SK-N-SH treated with all-trans-retinoic acid at 6 μM for 48 hours (cell line): ENCODE measurements around the gene ZNF563.
"Not testable (repeated sequence)": the region's sequence is repeated elsewhere in the genome, so short reads cannot be mapped to it uniquely, and the experiment has no call there.

Source experiments
- ATAC-seq: fragments of 200-7000 bp; cut with Tn5 transposase; 3 replicates; pipeline ENCODE4 v1.9.1; 2020; ENCODE audit warnings: mild to moderate bottlenecking, moderate library complexity
- ARNTL ChIP-seq: fragments of 450-650 bp; formaldehyde crosslinking; IDR thresholded peaks from 2 replicates; pipeline ENCODE4 v1.5.0; 2020; ENCODE audit warnings: low read depth, mild to moderate bottlenecking, moderate library complexity, borderline replicate concordance
- BACH2 ChIP-seq: fragments of 250-450 bp; sonication (Bioruptor Pico); IDR thresholded peaks from 2 replicates; pipeline ENCODE4 v1.9.0; 2021; ENCODE audit warnings: mild to moderate bottlenecking, borderline replicate concordance
- CSDC2 ChIP-seq: fragments of 250-450 bp; sonication (Bioruptor Pico); IDR thresholded peaks from 2 replicates; pipeline ENCODE4 v1.5.0; 2020; ENCODE audit warnings: mild to moderate bottlenecking, moderate library complexity
- ESRRG ChIP-seq: fragments of 250-450 bp; sonication (Bioruptor Pico); IDR thresholded peaks from 2 replicates; pipeline ENCODE4 v1.6.1; 2021; ENCODE audit warnings: mild to moderate bottlenecking
- GLIS3 ChIP-seq: fragments of 250-450 bp; sonication (Bioruptor Pico); IDR thresholded peaks from 2 replicates; pipeline ENCODE4 v1.5.0; 2020; ENCODE audit warnings: mild to moderate bottlenecking, moderate library complexity
- PPARA ChIP-seq: fragments of 250-450 bp; sonication (Bioruptor Pico); IDR thresholded peaks from 2 replicates; pipeline ENCODE4 v1.5.0; 2020; ENCODE audit warnings: mild to moderate bottlenecking, borderline replicate concordance
- RARB ChIP-seq: fragments of 250-450 bp; sonication (Bioruptor Pico); IDR thresholded peaks from 2 replicates; pipeline ENCODE4 v1.8.0; 2021; ENCODE audit warnings: mild to moderate bottlenecking, moderate library complexity
- SNAI2 ChIP-seq: fragments of 250-450 bp; sonication (Bioruptor Pico); IDR thresholded peaks from 2 replicates; pipeline ENCODE4 v1.5.0; 2020; ENCODE audit warnings: mild to moderate bottlenecking, moderate library complexity
- TCF4 ChIP-seq: fragments of 250-450 bp; sonication (Bioruptor Pico); IDR thresholded peaks from 2 replicates; pipeline ENCODE4 v1.8.0; 2021; ENCODE audit warnings: mild to moderate bottlenecking, moderate library complexity, borderline replicate concordance
- TOX ChIP-seq: fragments of 250-450 bp; sonication (Bioruptor Pico); IDR thresholded peaks from 2 replicates; pipeline ENCODE4 v1.8.0; 2021; ENCODE audit warnings: mild to moderate bottlenecking, moderate library complexity, borderline replicate concordance
- ZC3H10 ChIP-seq: fragments of 250-450 bp; sonication (Bioruptor Pico); IDR thresholded peaks from 2 replicates; pipeline ENCODE4 v1.5.1; 2021; ENCODE audit warnings: mild to moderate bottlenecking, moderate library complexity
- ZFP3 ChIP-seq: fragments of 250-450 bp; sonication (Bioruptor Pico); IDR thresholded peaks from 2 replicates; pipeline ENCODE4 v1.5.0; 2020; ENCODE audit warnings: mild to moderate bottlenecking, moderate library complexity
- ZFP30 ChIP-seq: fragments of 450-650 bp; formaldehyde crosslinking; IDR thresholded peaks from 2 replicates; pipeline ENCODE4 v1.5.0; 2022; ENCODE audit warnings: mild to moderate bottlenecking, moderate library complexity
- ZNF565 ChIP-seq: fragments of 450-650 bp; formaldehyde crosslinking; conservative IDR thresholded peaks from 2 replicates; pipeline ENCODE4 v1.5.0; 2020; ENCODE audit warnings: low read depth, mild to moderate bottlenecking, moderate library complexity
- ZNF70 ChIP-seq: fragments of 450-650 bp; formaldehyde crosslinking; IDR thresholded peaks from 2 replicates; pipeline ENCODE4 v1.5.0; 2020; ENCODE audit warnings: mild to moderate bottlenecking, moderate library complexity
- ZNF8 ChIP-seq: fragments of 450-650 bp; formaldehyde crosslinking; IDR thresholded peaks from 2 replicates; pipeline ENCODE4 v1.5.0; 2020; ENCODE audit warnings: mild to moderate bottlenecking, moderate library complexity
- TF ChIP-seq, protein P1 (sequence below): fragments of 250-450 bp; sonication (Bioruptor Pico); IDR thresholded peaks from 2 replicates; pipeline ENCODE4 v1.8.0; 2021; ENCODE audit warnings: low read depth, mild to moderate bottlenecking, moderate library complexity, borderline replicate concordance
- TF ChIP-seq, protein P2 (sequence below): fragments of 250-450 bp; sonication (Bioruptor Pico); IDR thresholded peaks from 2 replicates; pipeline ENCODE4 v1.5.1; 2021; ENCODE audit warnings: mild to moderate bottlenecking, moderate library complexity
- TF ChIP-seq, protein P3 (sequence below): fragments of 250-450 bp; sonication (Bioruptor Pico); IDR thresholded peaks from 2 replicates; pipeline ENCODE4 v1.5.0; 2020; ENCODE audit warnings: mild to moderate bottlenecking, moderate library complexity
- TF ChIP-seq, protein P4 (sequence below): fragments of 250-450 bp; sonication (Bioruptor Pico); IDR thresholded peaks from 2 replicates; pipeline ENCODE4 v1.8.0; 2020; ENCODE audit warnings: mild to moderate bottlenecking, moderate library complexity, borderline replicate concordance
- TF ChIP-seq, protein P5 (sequence below): fragments of 250-450 bp; sonication (Bioruptor Pico); IDR thresholded peaks from 2 replicates; pipeline ENCODE4 v1.5.1; 2020; ENCODE audit warnings: low read depth, mild to moderate bottlenecking, moderate library complexity

ZNF563 gene

DNA sequence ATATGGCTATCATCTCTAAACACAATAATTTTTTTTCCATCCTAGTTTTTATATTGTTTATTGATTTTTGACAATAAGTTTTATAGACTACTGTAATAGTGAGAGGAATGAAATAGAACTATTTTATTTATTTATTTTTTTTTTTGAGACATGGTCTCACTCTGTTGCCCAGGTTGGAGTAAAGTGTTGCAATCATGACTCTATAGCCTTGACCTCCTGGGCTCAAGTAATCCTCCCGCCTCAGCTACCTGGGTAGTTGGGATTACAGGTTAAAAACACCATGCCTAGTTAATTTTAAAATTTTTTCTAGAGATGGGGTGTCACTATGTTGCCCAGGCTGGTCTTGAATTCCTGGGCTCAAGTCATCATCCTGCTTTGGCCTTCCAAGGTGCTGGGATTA is 40.6 kb upstream of the ZNF563 start:
- TF ChIP-seq TCF4 (CRISPR knock-in tag): no peak
- TF ChIP-seq, protein P1, sequence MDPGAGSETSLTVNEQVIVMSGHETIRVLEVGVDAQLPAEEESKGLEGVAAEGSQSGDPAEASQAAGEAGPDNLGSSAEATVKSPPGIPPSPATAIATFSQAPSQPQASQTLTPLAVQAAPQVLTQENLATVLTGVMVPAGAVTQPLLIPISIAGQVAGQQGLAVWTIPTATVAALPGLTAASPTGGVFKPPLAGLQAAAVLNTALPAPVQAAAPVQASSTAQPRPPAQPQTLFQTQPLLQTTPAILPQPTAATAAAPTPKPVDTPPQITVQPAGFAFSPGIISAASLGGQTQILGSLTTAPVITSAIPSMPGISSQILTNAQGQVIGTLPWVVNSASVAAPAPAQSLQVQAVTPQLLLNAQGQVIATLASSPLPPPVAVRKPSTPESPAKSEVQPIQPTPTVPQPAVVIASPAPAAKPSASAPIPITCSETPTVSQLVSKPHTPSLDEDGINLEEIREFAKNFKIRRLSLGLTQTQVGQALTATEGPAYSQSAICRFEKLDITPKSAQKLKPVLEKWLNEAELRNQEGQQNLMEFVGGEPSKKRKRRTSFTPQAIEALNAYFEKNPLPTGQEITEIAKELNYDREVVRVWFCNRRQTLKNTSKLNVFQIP (CRISPR knock-in tag): no peak
- no peak for TF ChIP-seq BACH2 (CRISPR knock-in tag)
- no peak for TF ChIP-seq ZC3H10 (CRISPR knock-in tag)
- no peak for TF ChIP-seq ZFP3
- no peak for TF ChIP-seq ZNF565 (CRISPR knock-in tag)
- TF ChIP-seq, protein P2, sequence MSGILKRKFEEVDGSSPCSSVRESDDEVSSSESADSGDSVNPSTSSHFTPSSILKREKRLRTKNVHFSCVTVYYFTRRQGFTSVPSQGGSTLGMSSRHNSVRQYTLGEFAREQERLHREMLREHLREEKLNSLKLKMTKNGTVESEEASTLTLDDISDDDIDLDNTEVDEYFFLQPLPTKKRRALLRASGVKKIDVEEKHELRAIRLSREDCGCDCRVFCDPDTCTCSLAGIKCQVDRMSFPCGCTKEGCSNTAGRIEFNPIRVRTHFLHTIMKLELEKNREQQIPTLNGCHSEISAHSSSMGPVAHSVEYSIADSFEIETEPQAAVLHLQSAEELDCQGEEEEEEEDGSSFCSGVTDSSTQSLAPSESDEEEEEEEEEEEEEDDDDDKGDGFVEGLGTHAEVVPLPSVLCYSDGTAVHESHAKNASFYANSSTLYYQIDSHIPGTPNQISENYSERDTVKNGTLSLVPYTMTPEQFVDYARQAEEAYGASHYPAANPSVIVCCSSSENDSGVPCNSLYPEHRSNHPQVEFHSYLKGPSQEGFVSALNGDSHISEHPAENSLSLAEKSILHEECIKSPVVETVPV (CRISPR knock-in tag): no peak
- no peak for TF ChIP-seq PPARA (CRISPR knock-in tag)
- TF ChIP-seq, protein P3, sequence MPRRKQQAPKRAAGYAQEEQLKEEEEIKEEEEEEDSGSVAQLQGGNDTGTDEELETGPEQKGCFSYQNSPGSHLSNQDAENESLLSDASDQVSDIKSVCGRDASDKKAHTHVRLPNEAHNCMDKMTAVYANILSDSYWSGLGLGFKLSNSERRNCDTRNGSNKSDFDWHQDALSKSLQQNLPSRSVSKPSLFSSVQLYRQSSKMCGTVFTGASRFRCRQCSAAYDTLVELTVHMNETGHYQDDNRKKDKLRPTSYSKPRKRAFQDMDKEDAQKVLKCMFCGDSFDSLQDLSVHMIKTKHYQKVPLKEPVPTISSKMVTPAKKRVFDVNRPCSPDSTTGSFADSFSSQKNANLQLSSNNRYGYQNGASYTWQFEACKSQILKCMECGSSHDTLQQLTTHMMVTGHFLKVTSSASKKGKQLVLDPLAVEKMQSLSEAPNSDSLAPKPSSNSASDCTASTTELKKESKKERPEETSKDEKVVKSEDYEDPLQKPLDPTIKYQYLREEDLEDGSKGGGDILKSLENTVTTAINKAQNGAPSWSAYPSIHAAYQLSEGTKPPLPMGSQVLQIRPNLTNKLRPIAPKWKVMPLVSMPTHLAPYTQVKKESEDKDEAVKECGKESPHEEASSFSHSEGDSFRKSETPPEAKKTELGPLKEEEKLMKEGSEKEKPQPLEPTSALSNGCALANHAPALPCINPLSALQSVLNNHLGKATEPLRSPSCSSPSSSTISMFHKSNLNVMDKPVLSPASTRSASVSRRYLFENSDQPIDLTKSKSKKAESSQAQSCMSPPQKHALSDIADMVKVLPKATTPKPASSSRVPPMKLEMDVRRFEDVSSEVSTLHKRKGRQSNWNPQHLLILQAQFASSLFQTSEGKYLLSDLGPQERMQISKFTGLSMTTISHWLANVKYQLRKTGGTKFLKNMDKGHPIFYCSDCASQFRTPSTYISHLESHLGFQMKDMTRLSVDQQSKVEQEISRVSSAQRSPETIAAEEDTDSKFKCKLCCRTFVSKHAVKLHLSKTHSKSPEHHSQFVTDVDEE (CRISPR knock-in tag): no peak
- no peak for TF ChIP-seq ZFP30 (CRISPR knock-in tag)
- TF ChIP-seq, all 23 proteins: peak for 0
- no peak for ATAC-seq

DNA sequence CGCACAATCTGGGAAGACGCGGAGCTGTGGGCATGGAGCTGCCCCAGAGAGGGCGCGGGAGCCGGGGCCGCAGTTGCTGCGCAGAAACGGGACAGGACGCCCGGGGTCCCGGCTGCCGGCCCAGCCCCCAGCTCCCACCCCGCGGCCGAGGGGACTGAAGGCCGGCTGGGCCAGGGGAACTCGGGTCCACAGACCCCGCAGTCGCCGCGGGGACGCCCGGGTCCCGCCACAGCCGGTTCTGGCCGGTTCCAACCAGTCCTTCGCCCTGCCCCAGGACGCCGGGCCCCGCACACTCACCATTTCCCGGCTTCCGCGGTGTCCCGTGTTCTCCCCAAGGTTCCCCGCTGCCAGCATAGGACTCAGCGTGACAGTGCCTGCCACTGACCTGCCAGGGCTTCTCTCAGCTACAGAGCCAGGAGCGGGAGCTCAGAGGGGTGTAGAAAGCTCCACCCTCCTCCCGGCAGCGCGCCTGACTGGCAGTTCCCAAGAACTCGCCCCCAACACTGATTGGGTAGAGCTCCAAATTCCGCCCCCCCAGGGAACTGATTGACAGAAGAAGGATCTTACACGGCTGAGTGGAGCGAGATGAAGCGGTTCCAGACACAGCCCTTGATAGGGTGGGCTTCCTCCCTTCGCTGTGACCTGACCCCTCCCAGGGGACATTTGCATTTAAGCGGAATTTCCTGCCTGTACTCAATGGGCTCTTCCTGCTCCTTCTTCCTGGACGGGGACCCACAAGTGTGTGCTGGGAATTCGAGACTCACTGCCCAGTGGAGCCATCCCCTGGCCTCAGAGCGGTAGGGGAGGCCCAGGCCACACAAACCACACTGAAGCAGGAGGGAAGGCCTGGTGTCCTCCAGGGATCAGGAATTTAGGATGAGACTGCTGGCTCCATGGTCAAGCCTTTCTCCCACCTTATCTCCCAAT is 32.1 kb upstream of the ZNF563 start, which contains the start of gene ZNF442:
ZNF442 (minus strand) TSS at position 448 of the 927 bp plus-strand sequence. CDS start 2,052 bp downstream, outside the sequence.
- ATAC-seq: peak; percentile 98
- TF ChIP-seq CSDC2 (CRISPR knock-in tag): no peak
- no peak for TF ChIP-seq ZC3H10 (CRISPR knock-in tag)
- TF ChIP-seq TOX (CRISPR knock-in tag): no peak
- no peak for TF ChIP-seq ZNF565 (CRISPR knock-in tag)
- TF ChIP-seq, protein P4, sequence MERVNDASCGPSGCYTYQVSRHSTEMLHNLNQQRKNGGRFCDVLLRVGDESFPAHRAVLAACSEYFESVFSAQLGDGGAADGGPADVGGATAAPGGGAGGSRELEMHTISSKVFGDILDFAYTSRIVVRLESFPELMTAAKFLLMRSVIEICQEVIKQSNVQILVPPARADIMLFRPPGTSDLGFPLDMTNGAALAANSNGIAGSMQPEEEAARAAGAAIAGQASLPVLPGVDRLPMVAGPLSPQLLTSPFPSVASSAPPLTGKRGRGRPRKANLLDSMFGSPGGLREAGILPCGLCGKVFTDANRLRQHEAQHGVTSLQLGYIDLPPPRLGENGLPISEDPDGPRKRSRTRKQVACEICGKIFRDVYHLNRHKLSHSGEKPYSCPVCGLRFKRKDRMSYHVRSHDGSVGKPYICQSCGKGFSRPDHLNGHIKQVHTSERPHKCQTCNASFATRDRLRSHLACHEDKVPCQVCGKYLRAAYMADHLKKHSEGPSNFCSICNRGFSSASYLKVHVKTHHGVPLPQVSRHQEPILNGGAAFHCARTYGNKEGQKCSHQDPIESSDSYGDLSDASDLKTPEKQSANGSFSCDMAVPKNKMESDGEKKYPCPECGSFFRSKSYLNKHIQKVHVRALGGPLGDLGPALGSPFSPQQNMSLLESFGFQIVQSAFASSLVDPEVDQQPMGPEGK: no peak
- no peak for TF ChIP-seq ARNTL
- TF ChIP-seq ZFP3: 0 out of 2 replicates have a peak, but pooled peaks have one; percentile 48

DNA sequence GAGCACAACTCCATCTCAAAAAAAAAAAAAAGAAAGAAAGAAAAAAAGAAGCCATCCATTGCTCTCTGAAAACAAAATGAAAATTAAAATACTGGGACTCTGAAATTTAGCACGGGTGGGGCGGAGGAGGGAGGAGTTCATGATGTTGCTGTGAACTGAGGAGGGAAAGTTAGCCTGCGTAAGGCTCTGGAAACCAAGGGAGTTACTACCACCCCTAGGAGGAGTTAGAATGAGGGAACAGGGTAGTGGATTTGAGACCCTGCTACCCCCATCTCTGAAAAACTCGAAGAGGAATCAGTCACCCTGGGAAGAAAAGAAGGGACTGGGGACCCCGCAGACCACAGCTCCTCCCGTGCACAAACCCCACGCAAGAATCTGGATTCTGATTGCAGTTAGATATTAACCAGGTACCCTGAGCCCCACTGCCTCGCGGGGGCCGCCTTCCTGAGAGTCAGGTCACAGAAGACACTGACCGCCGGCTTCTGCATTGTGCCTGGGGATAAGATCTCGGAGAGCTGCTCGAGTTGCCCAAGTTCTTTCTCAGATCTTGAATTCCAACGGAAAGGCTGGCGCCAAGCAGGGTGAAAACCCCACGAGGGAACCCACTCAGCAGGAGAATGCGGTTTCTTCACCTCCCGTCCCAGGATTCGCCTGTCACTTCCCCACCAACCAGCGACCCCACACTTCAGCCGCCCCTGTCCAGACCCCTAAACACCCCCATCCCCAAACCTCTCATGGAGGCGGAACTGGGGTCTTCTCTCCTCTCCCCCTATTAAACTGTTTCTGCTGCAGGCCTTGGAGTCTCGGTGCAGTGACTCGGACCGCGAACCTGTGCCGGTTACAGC is 31.2 kb upstream of the ZNF563 start:
- peak; percentile 8 for ATAC-seq
- TF ChIP-seq, protein P2 (CRISPR knock-in tag): no peak
- no peak for TF ChIP-seq ESRRG (CRISPR knock-in tag)
- TF ChIP-seq CSDC2 (CRISPR knock-in tag): no peak
- no peak for TF ChIP-seq PPARA (CRISPR knock-in tag)
- TF ChIP-seq, protein P5, sequence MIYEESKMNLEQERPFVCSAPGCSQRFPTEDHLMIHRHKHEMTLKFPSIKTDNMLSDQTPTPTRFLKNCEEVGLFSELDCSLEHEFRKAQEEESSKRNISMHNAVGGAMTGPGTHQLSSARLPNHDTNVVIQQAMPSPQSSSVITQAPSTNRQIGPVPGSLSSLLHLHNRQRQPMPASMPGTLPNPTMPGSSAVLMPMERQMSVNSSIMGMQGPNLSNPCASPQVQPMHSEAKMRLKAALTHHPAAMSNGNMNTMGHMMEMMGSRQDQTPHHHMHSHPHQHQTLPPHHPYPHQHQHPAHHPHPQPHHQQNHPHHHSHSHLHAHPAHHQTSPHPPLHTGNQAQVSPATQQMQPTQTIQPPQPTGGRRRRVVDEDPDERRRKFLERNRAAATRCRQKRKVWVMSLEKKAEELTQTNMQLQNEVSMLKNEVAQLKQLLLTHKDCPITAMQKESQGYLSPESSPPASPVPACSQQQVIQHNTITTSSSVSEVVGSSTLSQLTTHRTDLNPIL (CRISPR knock-in tag): no peak
- no peak for TF ChIP-seq ZNF565 (CRISPR knock-in tag)
- no peak for TF ChIP-seq ZFP30 (CRISPR knock-in tag)
- no peak for TF ChIP-seq BACH2 (CRISPR knock-in tag)
- no peak for TF ChIP-seq ZFP3
- no peak for TF ChIP-seq SNAI2 (CRISPR knock-in tag)
- TF ChIP-seq GLIS3 (CRISPR knock-in tag): no peak
- no peak for TF ChIP-seq TOX (CRISPR knock-in tag)
- TF ChIP-seq ZNF8 (CRISPR knock-in tag): no peak
- no peak for TF ChIP-seq ZNF70 (CRISPR knock-in tag)
- TF ChIP-seq RARB (CRISPR knock-in tag): no peak
- TF ChIP-seq, protein P4: no peak

DNA sequence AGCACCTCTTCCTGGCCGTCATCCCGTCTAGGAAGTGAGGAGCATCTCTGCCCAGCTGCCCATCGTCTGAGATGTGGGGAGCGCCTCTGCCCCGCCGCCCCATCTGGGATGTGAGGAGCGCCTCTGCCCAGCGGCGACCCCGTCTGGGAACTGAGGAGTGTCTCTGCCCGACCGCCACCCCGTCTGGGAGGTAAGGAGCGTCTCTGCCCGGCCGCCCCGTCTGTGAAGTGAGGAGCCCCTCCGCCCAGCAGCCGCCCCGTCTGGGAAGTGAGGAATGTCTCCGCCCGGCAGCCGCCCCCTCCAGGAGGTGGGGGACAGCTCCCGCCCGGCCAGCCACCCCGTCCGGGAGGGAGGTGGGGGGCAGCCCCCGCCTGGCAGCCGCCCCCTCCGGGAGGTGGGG is 28.8 kb upstream of the ZNF563 start:
- ATAC-seq: not testable (repeated sequence)
